HepG2 (cell line): ENCODE results near the gene CCDC86. TPM values are rescaled to one million over a fixed set of nuclear protein-coding genes. Genes with fewer than 3 reads are reported as not detected.

Source experiments
- ADNP ChIP-seq: sonication (generic); formaldehyde crosslinking; IDR thresholded peaks from 2 replicates; pipeline ENCODE4 v1.4.0; 2020; ENCODE audit warnings: missing genetic modification reagents
- ARNTL ChIP-seq: sonication (generic); formaldehyde crosslinking; IDR thresholded peaks from 2 replicates; pipeline ENCODE4 v1.4.0; 2020; ENCODE audit warnings: mild to moderate bottlenecking, missing genetic modification reagents
- CREM ChIP-seq, 2 experiments: sonication (generic) in 1 of 2; formaldehyde crosslinking in 1 of 2; IDR thresholded peaks; 2 replicates each; pipeline versions ENCODE4 v1.4.0 to v1.6.1; 2016 to 2020; ENCODE audit warnings: antibody characterized with exemption in 1 of 2, mild to moderate bottlenecking in 1 of 2, missing genetic modification reagents in 1 of 2
- CTCF ChIP-seq: sonication (generic); formaldehyde crosslinking; IDR thresholded peaks from 2 replicates; pipeline ENCODE4 v1.5.0; 2020; ENCODE audit warnings: mild to moderate bottlenecking, missing genetic modification reagents, moderate library complexity
- IKZF4 ChIP-seq: sonication (generic); formaldehyde crosslinking; IDR thresholded peaks from 2 replicates; pipeline ENCODE4 v1.5.1; 2020; ENCODE audit warnings: borderline replicate concordance, mild to moderate bottlenecking, low read depth, missing genetic modification reagents; ENCODE audit errors: not compliant biosample characterization
- IRF2 ChIP-seq: IDR thresholded peaks from 2 replicates; pipeline ENCODE4 v1.6.1; 2018; ENCODE audit warnings: missing genetic modification reagents, missing compliant biosample characterization
- KDM5B ChIP-seq: sonication (generic); formaldehyde crosslinking; IDR thresholded peaks from 2 replicates; pipeline ENCODE4 v1.4.0; 2020; ENCODE audit warnings: missing genetic modification reagents, mild to moderate bottlenecking, borderline replicate concordance
- MYPOP ChIP-seq: sonication (generic); formaldehyde crosslinking; IDR thresholded peaks from 2 replicates; pipeline ENCODE4 v1.8.1; 2023; ENCODE audit warnings: mild to moderate bottlenecking, moderate library complexity, missing genetic modification reagents
- SOX13 ChIP-seq, 3 experiments: fragments of 450-650 bp in 1 of 3; sonication (generic) in 1 of 3; formaldehyde crosslinking in 1 of 3; IDR thresholded peaks in 2 of 3; conservative IDR thresholded peaks in 1 of 3; 2 replicates each; pipeline versions ENCODE4 v1.5.0 to v1.6.1; 2016 to 2020; ENCODE audit warnings: antibody characterized with exemption in 1 of 3, mild to moderate bottlenecking in 1 of 3, missing compliant biosample characterization in 1 of 3, missing genetic modification reagents in 1 of 3, moderate library complexity in 1 of 3
- ZBTB38 ChIP-seq: sonication (generic); formaldehyde crosslinking; IDR thresholded peaks from 2 replicates; pipeline ENCODE4 v1.5.1; 2020; ENCODE audit warnings: mild to moderate bottlenecking, missing genetic modification reagents
- ZNF276 ChIP-seq: sonication (generic); formaldehyde crosslinking; IDR thresholded peaks from 2 replicates; pipeline ENCODE4 v1.4.0; 2020; ENCODE audit warnings: mild to moderate bottlenecking, low read depth, missing genetic modification reagents
- ZNF292 ChIP-seq: sonication (generic); formaldehyde crosslinking; IDR thresholded peaks from 2 replicates; pipeline ENCODE4 v1.8.1; 2022; ENCODE audit warnings: mild to moderate bottlenecking, low read depth, missing genetic modification reagents, borderline replicate concordance
- ZNF546 ChIP-seq: sonication (generic); formaldehyde crosslinking; conservative IDR thresholded peaks from 2 replicates; pipeline ENCODE4 v1.8.1; 2023; ENCODE audit warnings: mild to moderate bottlenecking, missing genetic modification reagents
- polyA plus RNA-seq, 8 experiments: library from polyadenylated mRNA; depleted of rRNA in 3 of 8; stranded (reverse) in 7 of 8; unstranded in 1 of 8; fragments of >200 nt; fragmentation: Illumina TruSeq in 4 of 8; extraction: Trizol in 4 of 8; gene quantifications; 2 replicates each; pipeline versions ENCODE4 v1.2.1 to v1.2.3, GENCODE V29; 2011 to 2016; ENCODE audit warnings: low read depth in 4 of 8, missing spikeins in 1 of 8, mixed read lengths in 1 of 8; ENCODE audit not compliant: insufficient read depth in 1 of 8
- total RNA-seq, 5 experiments: library from RNA; depleted of rRNA; stranded (reverse); fragments of >200 nt; fragmentation: Illumina TruSeq; extraction: Trizol; gene quantifications; 2 replicates each; pipeline ENCODE4 v1.2.3, GENCODE V29; 2016; ENCODE audit warnings: low read depth in 1 of 5

Gene CCDC86
- total and polyA plus RNA-seq, 2 of the 13 experiments (the other 11 are each of a cell fraction or from before 2014, with no cell fraction given): 33.8 to 37.6 TPM

- TF ChIP-seq ZNF276 (CRISPR knock-in tag): no peak
- TF ChIP-seq MYPOP: no peak; the same call in 1 of the 2 replicates
- TF ChIP-seq ZBTB38: 0 out of 2 replicates have a peak, but pooled peaks have one; percentile 27
- TF ChIP-seq IKZF4: no peak
- TF ChIP-seq ZNF292 (CRISPR knock-in tag): peak; percentile 86
- 0 out of 2 replicates have a peak, but pooled peaks have one; percentile 5 for TF ChIP-seq CTCF (CRISPR knock-in tag)
- peak; percentile 37; the same call in 1 of the 2 replicates for TF ChIP-seq KDM5B (CRISPR knock-in tag)
- TF ChIP-seq SOX13 (IDR thresholded peaks at IDR 0.05): no peak
- TF ChIP-seq SOX13 (CRISPR knock-in tag; conservative IDR thresholded peaks at IDR 0.05 in 1 of 2, IDR thresholded peaks at IDR 0.05 in 1 of 2): 0 out of 4 replicates have a peak, but pooled peaks of 1 of the 2 experiments have one; percentile 4
- TF ChIP-seq CREM (IDR thresholded peaks at IDR 0.05): peak; percentile 20; the same call in 1 of the 2 replicates
- no peak for TF ChIP-seq CREM (CRISPR knock-in tag; IDR thresholded peaks at IDR 0.05)
- TF ChIP-seq ARNTL (CRISPR knock-in tag): no peak
- 0 out of 2 replicates have a peak, but pooled peaks have one; percentile 56 for TF ChIP-seq ADNP (CRISPR knock-in tag)
- TF ChIP-seq ZNF546 (CRISPR knock-in tag): peak; percentile 48; the same call in 1 of the 2 replicates
- no peak for TF ChIP-seq IRF2 (CRISPR knock-in tag)
These were observed 14.1 kb downstream of the CCDC86 start, which contains the start of gene PTGDR2 (continued) for GRCh38 chr11:60855726-60856633.
